Activated CD4-positive, alpha-beta T cell treated with anti-CD3 and anti-CD28 coated beads, Interleukin-2, Interleukin-4, amounts not matched to agents 100 ng/mL and 50 ng/mL, durations not matched to agents 16 hours and 8 hours (primary cell): ENCODE measurements around the gene ANKRD11.

Experiments
- DNase-seq: peaks from one replicate; pipeline ENCODE4 v3.0.0-alpha.2; 2020; ENCODE audit warnings: low spot score

Gene ANKRD11

GRCh38 chr16:89232107-89232506 lies 258.3 kb downstream of the ANKRD11 start:
- no peak for DNase-seq

GRCh38 chr16:89230255-89230654 lies 260.1 kb downstream of the ANKRD11 start:
- no peak for DNase-seq

- no peak for DNase-seq
These were observed 265.7 kb downstream of the ANKRD11 start for GRCh38 chr16:89224665-89225064.

GRCh38 chr16:89222931-89223330 lies 267.4 kb downstream of the ANKRD11 start:
- DNase-seq = no peak

GRCh38 chr16:89221604-89222003 lies 268.8 kb downstream of the ANKRD11 start:
- DNase-seq = no peak

GRCh38 chr16:89219365-89219764 lies 271.0 kb downstream of the ANKRD11 start:
- no peak for DNase-seq
